SU-DHL-6 (cell line): Measurements from ENCODE around the gene DOCK8.

Source experiments
- H2AFZ ChIP-seq: fragments of 200-600 bp; sonication (generic); 2 replicates; pipeline ENCODE4 v1.6.1; 2014; ENCODE audit warnings: low read depth, mild to moderate bottlenecking, moderate library complexity, mixed read lengths, antibody characterized with exemption, low read length; ENCODE audit not compliant: severe bottlenecking
- H3F3A ChIP-seq: fragments of 200-600 bp; shearing (Covaris generic); 2 replicates; pipeline ENCODE4 v1.6.0; 2016; ENCODE audit warnings: antibody characterized with exemption, mild to moderate bottlenecking; ENCODE audit not compliant: insufficient read depth
- H3K27ac ChIP-seq: fragments of 200-600 bp; sonication (generic); 2 replicates; pipeline ENCODE4 v1.5.1; 2016; ENCODE audit warnings: low read depth, mild to moderate bottlenecking, low read length, moderate library complexity, mixed read lengths
- H3K27me3 ChIP-seq: fragments of 200-600 bp; sonication (generic), shearing (Covaris generic); 2 replicates; pipeline ENCODE4 v1.6.0; 2014; ENCODE audit warnings: mild to moderate bottlenecking, low read length
- H3K36me3 ChIP-seq: fragments of 200-600 bp; sonication (generic); 2 replicates; pipeline ENCODE4 v1.6.1; 2014; ENCODE audit warnings: mild to moderate bottlenecking, low read length, mixed read lengths
- H3K4me2 ChIP-seq: fragments of 300-600, 200-600 bp; shearing (Covaris generic), sonication (generic); 2 replicates; pipeline ENCODE4 v1.6.0; 2014; ENCODE audit warnings: low read length, low read depth, mild to moderate bottlenecking; ENCODE audit not compliant: poor library complexity, severe bottlenecking
- H3K4me3 ChIP-seq: fragments of 200-600 bp; sonication (generic); 2 replicates; pipeline ENCODE4 v1.5.1; 2014; ENCODE audit warnings: antibody characterized with exemption, low read length, mild to moderate bottlenecking, mixed read lengths; ENCODE audit not compliant: insufficient read depth, poor library complexity, severe bottlenecking
- H3K79me2 ChIP-seq: fragments of 200-600 bp; sonication (generic); 2 replicates; pipeline ENCODE4 v1.6.1; 2014; ENCODE audit warnings: mild to moderate bottlenecking, low read length, moderate library complexity; ENCODE audit not compliant: insufficient read depth
- H3K9ac ChIP-seq: fragments of 200-600 bp; sonication (generic); 2 replicates; pipeline ENCODE4 v1.7.0; 2014; ENCODE audit warnings: mild to moderate bottlenecking, low read length
- H3K9me2 ChIP-seq: fragments of 200-600 bp; sonication (generic); replicated peaks from 2 replicates; pipeline ENCODE4 v1.6.1; 2014; ENCODE audit warnings: low read length; ENCODE audit not compliant: insufficient read depth
- H3K9me3 ChIP-seq: fragments of 200-600 bp; sonication (generic); 2 replicates; pipeline ENCODE4 v1.6.1; 2014; ENCODE audit warnings: low read length, mixed read lengths; ENCODE audit not compliant: insufficient read depth
- H4K20me1 ChIP-seq: fragments of 200-600 bp; sonication (generic); 2 replicates; pipeline ENCODE4 v1.6.1; 2014; ENCODE audit warnings: low read depth, mild to moderate bottlenecking, antibody characterized with exemption, low read length, moderate library complexity, mixed read lengths
- EZH2phosphoT487 ChIP-seq: fragments of 200-600 bp; sonication (generic), shearing (Covaris generic); conservative IDR thresholded peaks from 2 replicates; pipeline ENCODE4 v1.6.1; 2018; ENCODE audit warnings: mild to moderate bottlenecking, antibody characterized with exemption, low read length, moderate library complexity, mixed read lengths
- TF ChIP-seq, protein P1 (sequence below): fragments of 200-600 bp; sonication (generic); IDR thresholded peaks from one replicate; pipeline ENCODE4 v1.5.1; 2017; ENCODE audit warnings: antibody characterized with exemption, mild to moderate bottlenecking, low read length, moderate library complexity; ENCODE audit not compliant: insufficient read depth, poor library complexity, severe bottlenecking

The DOCK8 gene

DNA sequence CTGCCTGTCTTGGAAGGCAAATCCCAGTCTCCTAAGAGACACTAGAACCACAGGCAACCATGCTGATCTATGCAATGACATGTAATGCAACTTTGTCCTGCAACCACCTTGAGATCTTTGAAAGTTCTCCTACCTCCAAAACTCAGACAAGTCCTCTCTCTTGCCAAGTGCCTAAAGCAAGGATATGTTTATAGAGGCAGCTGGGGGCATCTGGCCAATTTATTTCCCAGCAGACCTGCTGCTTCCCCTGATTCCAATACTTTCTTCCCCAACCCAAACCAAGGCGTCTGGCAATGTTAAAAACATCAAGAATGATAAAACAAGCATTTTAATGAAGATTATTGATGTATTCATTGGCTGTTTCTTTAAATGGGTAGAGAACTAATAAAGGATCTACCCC is 138.4 kb downstream of the DOCK8 start:
- H2AFZ ChIP-seq = no peak overlapping the region
- no peaks in the 10 kb centered on the region for H3K9me2 ChIP-seq
- no peaks in the 10 kb centered on the region for H3K9me3 ChIP-seq
- no peak overlapping the region for H3K4me3 ChIP-seq
- H3K79me2 ChIP-seq = no peaks in the 10 kb centered on the region; the same call in 1 of the 2 replicates
- TF ChIP-seq EZH2phosphoT487 = no peak
- TF ChIP-seq, protein P1, sequence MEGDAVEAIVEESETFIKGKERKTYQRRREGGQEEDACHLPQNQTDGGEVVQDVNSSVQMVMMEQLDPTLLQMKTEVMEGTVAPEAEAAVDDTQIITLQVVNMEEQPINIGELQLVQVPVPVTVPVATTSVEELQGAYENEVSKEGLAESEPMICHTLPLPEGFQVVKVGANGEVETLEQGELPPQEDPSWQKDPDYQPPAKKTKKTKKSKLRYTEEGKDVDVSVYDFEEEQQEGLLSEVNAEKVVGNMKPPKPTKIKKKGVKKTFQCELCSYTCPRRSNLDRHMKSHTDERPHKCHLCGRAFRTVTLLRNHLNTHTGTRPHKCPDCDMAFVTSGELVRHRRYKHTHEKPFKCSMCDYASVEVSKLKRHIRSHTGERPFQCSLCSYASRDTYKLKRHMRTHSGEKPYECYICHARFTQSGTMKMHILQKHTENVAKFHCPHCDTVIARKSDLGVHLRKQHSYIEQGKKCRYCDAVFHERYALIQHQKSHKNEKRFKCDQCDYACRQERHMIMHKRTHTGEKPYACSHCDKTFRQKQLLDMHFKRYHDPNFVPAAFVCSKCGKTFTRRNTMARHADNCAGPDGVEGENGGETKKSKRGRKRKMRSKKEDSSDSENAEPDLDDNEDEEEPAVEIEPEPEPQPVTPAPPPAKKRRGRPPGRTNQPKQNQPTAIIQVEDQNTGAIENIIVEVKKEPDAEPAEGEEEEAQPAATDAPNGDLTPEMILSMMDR = no peak
- no peaks in the 10 kb centered on the region for H4K20me1 ChIP-seq
- H3K27me3 ChIP-seq = no peaks in the 10 kb centered on the region
- H3K9ac ChIP-seq = no peak overlapping the region
- H3K4me2 ChIP-seq = no peak overlapping the region
- H3K36me3 ChIP-seq = peaks cover 6% of the 10 kb centered on the region
- H3K27ac ChIP-seq = no peak overlapping the region
- H3F3A ChIP-seq = peaks cover 3% of the 10 kb centered on the region; the same call in 1 of the 2 replicates

DNA sequence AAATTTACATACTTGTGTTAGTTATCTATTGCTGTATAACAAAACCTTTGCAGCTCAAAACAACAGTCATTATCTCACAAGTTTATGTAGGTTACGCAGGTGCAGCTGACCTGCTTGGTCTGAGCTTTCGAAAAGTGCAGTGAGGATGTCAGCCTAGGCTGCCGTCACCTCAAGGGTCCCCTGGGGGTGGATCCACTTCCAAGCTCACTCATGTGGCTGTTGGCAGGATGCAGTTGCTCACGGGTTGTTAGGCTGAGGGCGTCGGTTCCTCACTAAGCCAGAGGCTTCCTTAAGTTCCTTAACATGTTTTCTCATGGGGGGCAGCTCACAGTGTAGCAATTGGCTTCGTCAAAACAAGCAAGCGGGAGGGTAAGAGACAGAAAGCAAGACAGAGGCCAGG is 139.8 kb downstream of the DOCK8 start:
- no peak overlapping the region for H3K4me2 ChIP-seq
- no peak overlapping the region for H3K27ac ChIP-seq
- H2AFZ ChIP-seq = no peak overlapping the region
- TF ChIP-seq EZH2phosphoT487 = no peak
- TF ChIP-seq, protein P1 = no peak
- H3K9ac ChIP-seq = no peak overlapping the region
- no peaks in the 10 kb centered on the region for H3K9me2 ChIP-seq
- H3K4me3 ChIP-seq = no peak overlapping the region
- peaks cover under 1% of the 10 kb centered on the region for H3K36me3 ChIP-seq
- no peaks in the 10 kb centered on the region for H3K9me3 ChIP-seq
- H4K20me1 ChIP-seq = no peaks in the 10 kb centered on the region
- H3K27me3 ChIP-seq = no peaks in the 10 kb centered on the region
- H3K79me2 ChIP-seq = no peaks in the 10 kb centered on the region; the same call in 1 of the 2 replicates
- peaks cover 3% of the 10 kb centered on the region; the same call in 1 of the 2 replicates for H3F3A ChIP-seq

- Histone ChIP-seq H2AFZ (no peak overlapping the region), H3K36me3 (peaks cover 3% of the 10 kb centered on the region; the same call in 1 of the 2 replicates), H3K79me2 (no peaks in the 10 kb centered on the region; the same call in 1 of the 2 replicates), H4K20me1 (no peaks in the 10 kb centered on the region), H3K4me2 (no peak overlapping the region), H3K27ac (no peak overlapping the region), H3K4me3 (no peak overlapping the region), H3F3A (peaks cover 3% of the 10 kb centered on the region; the same call in 1 of the 2 replicates), H3K9me2 (no peaks in the 10 kb centered on the region), H3K27me3 (no peaks in the 10 kb centered on the region), H3K9ac (no peak overlapping the region), H3K9me3 (no peaks in the 10 kb centered on the region)
- TF ChIP-seq, protein P1 = no peak
- TF ChIP-seq EZH2phosphoT487 = no peak
Observed at GRCh38 chr9:357560-357959, 142.9 kb downstream of the DOCK8 start.
